Activated T-helper 1 cell treated with Interleukin-2 at 50 U/mL for 16 hours (primary cell): Measurements from ENCODE around the gene BAHD1.

Source experiments
- DNase-seq: peaks from one replicate; pipeline ENCODE4 v3.0.0-alpha.2; 2020; ENCODE audit warnings: low read depth

Gene BAHD1

DNA sequence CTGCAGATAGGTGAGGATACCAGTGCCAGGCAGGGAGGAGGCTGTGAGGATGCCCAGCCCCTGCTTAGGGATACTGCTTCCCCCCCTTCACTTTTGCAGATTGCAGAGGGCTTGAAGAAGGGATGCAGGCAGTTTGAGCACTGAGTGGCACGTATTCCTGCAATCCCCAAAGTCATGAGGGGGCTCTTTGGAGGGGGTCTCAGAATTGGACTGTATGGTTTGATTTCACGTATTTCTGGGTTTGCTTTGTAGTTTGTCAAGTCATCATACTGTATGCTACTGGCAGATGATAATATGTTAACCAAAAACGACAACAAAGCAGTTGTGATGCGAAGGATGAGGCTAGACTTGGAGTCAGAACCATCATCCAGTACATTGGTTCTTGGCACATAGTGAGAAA is 58.1 kb downstream of the BAHD1 start:
- DNase-seq: no peak

DNA sequence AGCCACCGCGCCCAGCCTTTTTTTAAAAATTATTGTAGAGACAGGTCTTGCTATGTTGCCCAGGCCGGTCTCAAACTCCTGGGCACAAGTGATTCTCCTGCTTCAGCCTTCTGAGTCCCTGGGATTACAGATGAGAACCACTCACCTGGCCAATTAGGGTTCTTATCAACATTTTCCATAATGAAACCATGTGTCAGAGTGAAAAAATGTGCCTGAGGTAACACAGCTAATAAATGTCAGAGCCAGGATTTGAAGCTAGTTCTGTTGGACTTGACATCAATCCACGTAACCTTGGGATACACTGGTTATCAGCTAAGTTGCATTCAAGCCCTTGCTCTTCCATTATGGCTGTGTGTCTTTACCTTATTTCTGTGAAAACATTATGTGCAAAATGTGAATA is 59.2 kb downstream of the BAHD1 start:
- no peak for DNase-seq

DNA sequence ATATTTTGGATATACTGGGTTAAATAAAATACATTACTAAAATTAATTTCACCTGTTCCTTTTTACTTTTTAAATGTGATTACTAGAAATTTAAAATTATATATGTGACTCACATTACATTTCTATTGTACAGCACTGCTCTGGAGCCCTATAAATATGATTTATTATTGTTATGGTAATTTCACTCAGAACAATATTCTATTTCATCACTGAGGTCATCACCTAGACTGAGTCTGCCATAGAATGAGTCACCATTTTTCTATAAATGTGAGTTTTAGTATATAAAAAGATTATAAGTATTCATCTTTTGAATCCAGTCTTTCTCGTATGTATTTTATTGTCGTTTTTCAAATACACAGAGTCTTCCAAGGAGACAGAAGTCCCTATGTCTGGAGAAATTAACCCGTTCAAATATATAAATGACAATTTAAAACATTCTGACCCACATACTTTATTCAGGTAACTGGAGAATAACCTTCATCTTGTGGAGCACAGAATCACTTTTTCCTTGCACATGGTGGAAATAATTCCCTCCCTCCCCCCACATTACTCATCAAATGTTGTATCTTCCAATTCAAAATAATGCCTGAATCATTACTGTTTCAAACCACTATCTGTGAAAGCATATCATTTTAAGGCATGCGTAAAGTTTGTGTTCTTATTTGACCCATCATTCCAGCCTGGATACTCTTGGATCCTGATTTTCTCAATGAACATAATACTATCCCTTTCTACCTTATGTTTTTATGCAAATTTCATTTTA is 60.0 kb downstream of the BAHD1 start:
- no peak for DNase-seq

DNA sequence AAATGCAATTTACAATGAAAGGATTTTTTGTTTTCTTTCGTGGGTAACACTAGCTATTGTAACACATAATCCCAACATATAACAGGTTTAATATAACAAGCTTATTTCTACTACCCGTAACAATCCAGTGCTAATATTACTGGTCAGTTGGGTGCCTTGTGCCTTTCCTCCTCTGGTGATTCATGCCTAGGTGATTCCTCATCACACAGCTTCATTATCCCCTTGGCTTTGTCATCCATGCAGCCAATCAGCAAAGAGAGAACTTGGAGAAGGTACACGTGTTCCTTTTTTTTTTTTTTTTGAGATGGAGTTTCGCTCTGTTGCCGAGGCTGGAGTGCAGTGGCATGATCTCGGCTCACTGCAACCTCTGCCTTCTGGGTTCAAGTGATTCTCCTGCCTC is 60.7 kb downstream of the BAHD1 start:
- DNase-seq: no peak

DNA sequence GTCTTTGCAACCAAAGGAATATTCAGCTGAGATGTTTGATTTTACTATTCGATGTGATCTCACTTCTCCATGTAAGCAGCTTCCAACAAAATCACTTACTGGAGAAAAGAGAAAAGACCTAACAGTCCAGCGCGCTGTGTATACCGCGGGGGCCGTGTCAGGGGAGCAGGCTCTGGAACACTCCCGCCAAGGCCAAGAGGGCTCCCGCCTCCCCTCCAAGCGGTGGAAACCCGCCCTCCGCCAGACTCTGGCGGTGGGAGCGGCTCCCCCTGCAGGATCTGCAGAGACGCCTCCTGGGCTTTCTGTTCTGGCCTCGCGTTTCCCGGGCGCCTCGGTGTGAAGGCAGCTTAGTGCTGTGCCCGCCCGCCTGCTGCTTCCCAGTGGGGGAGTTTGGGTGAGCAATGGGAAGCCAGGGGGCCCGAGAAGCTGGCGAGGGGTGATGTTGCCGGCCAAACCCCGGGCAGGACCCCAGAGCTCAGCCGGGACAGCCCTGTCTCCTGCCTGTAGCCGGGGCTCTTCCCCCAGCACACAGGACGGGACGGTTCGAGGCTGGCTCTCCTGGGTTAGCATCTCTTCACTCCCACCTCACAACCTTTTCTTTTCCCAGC is 66.3 kb downstream of the BAHD1 start:
- peak; percentile 38 for DNase-seq

DNA sequence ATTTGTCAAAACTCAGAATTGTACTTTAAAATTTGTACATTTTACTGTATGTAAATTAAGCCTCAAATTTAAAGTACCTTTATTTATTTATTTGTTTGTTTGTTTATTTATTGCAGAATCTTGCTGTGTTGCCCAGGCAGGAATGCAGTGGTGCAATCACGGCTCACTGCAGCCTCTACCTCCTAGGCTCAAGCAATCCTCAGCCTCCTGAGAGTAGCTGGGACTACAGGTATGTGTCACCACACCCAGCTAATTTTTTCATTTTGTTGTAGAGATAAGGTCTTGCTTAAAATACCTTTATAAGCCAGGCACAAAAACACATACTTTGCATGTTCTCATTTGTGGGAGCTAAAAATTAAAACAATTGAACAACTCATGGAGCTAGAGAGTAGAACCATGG is 67.5 kb downstream of the BAHD1 start:
- no peak for DNase-seq

DNA sequence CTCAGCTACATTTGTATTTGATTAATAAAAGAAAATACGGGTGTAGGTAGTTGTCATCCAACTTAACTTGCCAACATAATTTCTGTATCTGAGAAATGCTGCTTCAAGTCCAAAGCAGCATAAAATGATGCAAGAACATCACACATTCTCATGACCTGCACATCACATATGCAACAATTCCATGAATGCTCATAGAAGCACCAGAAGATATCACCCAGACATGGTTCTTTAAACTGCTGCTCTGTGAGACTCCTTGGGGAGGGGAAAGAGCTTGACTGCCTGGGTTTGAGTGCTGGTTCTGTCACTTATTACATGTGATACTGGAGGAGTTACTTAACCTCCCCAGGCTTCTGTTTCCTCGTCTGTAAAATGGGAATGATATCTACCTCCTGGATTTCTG is 69.4 kb downstream of the BAHD1 start:
- no peak for DNase-seq

DNA sequence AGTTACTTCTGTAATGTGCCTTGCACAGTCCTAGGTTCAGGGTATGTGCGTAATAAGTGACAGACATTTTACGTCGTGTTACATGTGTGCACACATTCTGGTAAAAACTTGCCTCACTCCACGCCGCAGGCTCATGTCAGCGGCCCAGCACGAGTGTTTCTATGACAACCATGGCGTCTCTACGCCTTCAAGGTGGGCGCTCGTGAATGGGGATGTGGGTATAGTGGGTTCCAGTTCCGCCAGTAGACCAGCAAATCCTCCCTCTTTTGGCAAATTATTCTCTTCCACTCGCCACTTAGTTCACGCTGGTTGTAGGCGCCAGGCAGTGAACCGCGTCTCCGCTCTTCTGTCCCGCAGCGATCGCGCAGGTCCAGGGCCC is 70.3 kb downstream of the BAHD1 start:
- DNase-seq: no peak

DNA sequence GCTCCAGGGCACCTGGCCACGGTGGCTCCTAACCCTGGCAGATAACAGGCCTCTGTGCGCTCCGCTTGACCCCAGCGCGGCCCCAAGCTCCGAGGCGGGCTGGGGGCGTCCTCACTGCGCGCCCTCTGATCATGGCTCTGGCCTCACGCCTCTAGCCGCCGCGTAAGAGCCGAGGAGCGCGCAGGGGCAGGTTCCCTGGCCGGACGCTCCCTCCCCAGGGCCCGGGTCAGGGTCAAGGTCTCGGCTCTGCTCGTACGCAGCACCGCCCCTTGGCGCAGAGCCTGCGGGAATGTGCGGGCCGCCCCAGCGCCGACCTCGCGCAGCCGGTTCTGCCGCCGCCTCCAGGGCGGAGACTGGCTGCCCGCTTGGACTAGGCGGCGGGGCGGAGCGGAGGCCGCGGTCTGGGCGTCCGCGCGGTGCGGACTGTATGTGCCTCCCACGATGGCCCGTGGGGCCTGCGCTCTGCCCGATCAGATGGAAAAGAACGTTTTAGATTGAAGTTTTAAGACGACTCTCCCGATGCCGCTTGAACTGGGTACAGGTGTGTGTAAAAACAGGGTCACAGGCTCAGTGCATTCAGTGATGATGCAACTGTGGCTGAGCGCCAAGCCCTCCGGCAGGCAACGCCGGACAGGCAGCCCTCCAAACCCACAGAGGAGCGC is 70.8 kb downstream of the BAHD1 start:
- no peak for DNase-seq

DNA sequence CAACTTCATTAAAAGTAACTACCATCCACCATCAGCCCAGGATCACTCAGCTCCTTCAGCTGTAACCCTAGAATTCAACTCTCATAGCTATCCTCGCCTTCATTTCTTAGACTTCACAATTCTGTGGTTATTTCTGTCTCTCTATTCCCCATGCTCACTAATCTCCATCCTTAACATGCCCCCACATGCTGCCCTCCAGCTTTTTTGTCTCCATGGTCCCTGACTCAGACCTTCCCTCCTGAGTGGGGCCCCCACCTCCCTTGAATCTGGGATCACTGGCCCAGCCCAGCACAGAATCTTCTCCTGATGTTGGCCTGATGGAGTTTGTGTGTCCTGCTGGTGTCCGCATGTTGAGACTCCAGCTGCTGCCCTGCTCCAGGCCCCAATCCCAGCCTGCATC is 71.7 kb downstream of the BAHD1 start:
- no peak for DNase-seq

DNA sequence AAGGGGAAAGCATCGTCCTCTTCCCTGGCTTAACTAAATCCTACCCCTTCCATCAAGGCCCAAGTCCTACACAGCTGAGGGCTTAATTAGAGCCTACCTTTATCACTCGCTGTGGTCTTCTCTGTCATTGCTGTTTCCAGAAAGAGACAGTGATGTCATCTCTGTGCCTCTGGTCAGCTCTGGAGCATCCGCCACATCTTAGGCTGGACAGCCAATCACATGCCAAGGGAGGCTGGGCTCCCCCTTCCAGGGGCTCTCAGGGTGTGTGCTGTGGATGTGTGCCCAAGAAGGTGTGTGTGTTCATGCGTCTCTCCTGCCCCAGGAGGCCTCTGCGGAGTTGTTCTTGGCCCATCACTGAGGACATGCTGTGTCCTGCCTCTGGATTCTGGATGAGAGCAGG is 72.9 kb downstream of the BAHD1 start:
- no peak for DNase-seq

DNA sequence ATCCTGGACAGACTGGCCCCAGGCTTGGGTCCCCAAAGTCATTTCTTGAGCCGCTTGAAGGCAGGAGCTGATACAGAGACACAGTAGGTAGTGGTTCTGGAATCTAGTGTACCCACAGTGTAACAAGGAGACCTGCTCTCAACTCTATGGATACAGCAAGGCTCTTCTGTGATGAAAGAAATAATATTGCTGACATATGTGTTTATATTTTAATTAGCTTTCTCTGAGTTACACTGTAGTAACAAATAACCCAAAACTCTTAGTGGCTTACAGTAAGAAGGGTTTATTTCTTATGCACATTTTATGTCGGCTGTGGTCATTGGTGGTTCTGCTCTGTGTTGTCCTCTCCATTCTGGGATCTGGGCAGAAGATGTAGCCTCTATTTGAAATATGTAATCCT is 75.6 kb downstream of the BAHD1 start:
- DNase-seq: no peak
